GM10248 (cell line): ENCODE data around the gene ATP10B.

Experiments used
- CTCF ChIA-PET: fragments of 300-600 bp; sonication (Branson Sonifier 250); formaldehyde crosslinking; extraction: SDS; loops from one replicate; lab custom pipeline; 2021; ENCODE audit warnings: antibody characterized with exemption; lab: Yijun Ruan, JAX
- POLR2A ChIA-PET: fragments of 350-650 bp; sonication (Branson Sonifier 250); formaldehyde crosslinking; extraction: SDS; loops from one replicate; lab custom pipeline; 2020; ENCODE audit warnings: antibody characterized with exemption; lab: Yijun Ruan, JAX
- DNase-seq: peaks from one replicate; pipeline ENCODE4 v3.0.0; 2012; ENCODE audit errors: extremely low spot score
- TF ChIP-seq, protein P1 (sequence below): IDR thresholded peaks from 2 replicates; pipeline ENCODE4 v1.5.1; 2012; ENCODE audit warnings: mild to moderate bottlenecking, low read depth; ENCODE audit errors: extremely low read depth, missing control alignments, control extremely low read depth

The ATP10B gene

DNA sequence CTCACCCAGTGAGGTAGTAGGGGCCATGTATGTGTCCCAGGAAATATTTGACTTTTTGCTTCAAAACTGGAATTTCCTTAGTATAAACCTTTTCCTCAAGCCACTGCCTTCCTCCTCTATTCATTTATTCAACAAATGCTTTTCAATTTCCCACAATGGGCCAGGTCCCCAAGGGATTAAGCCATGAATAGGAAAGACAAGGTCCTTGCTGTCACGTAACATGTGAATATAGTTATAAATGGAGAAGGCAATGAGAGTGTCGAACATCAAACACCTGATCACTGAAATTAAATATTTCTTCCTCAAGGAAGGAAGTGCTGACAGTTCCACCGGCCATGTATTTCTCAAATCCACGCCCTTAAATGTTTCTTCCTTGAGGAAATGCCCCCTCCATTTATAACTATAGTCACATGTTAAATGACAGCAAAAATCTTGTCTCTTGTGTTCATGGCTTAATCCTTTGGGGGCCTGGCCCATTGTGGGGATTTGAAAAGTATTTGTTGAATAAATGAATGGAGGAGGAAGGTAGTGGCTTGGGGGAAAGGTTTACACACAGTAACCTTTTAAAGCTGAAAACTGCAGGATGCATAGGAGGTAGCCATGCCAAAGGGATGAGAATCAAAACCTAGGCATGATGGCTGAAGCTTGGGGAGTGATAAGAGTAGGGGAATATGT, 284.8 kb downstream of the ATP10B start:
- ChIA-PET CTCF (interaction anchor here (1.5 kb wide), 1 partner anchor 12 kb away, joined by 6 read pairs; no protein-coding TSS in a partner anchor), POLR2A (no interaction called here)
- no peak for DNase-seq
- TF ChIP-seq, protein P1, sequence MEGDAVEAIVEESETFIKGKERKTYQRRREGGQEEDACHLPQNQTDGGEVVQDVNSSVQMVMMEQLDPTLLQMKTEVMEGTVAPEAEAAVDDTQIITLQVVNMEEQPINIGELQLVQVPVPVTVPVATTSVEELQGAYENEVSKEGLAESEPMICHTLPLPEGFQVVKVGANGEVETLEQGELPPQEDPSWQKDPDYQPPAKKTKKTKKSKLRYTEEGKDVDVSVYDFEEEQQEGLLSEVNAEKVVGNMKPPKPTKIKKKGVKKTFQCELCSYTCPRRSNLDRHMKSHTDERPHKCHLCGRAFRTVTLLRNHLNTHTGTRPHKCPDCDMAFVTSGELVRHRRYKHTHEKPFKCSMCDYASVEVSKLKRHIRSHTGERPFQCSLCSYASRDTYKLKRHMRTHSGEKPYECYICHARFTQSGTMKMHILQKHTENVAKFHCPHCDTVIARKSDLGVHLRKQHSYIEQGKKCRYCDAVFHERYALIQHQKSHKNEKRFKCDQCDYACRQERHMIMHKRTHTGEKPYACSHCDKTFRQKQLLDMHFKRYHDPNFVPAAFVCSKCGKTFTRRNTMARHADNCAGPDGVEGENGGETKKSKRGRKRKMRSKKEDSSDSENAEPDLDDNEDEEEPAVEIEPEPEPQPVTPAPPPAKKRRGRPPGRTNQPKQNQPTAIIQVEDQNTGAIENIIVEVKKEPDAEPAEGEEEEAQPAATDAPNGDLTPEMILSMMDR, result no peak

DNA sequence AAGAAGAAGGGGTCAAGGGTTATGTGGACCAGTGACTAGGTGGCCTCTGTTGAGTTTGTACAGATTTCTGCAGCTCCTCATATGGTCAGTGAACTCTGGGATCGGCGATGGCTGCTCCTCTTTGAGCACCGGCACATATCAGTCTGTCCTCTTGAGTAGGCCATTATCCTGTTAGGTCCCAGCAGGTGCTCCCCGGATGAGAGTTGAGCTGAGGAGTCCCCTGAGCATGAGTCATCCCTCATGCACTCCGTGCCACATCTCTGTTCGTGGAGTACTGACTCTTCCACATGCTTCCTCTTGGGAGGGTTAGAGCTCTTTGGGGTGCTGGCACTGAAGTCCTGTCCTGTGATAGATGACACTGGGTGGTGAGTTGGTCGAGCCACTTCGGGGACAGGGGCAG, 286.6 kb downstream of the ATP10B start:
- DNase-seq, result no peak
- POLR2A ChIA-PET, result no interaction called here
- TF ChIP-seq, protein P1, result no peak
- CTCF ChIA-PET, result interaction anchor here (0.8 to 1.7 kb wide), 2 partner anchors 17 to 26 kb away, joined by 3 to 4 read pairs; no protein-coding TSS in a partner anchor

DNA sequence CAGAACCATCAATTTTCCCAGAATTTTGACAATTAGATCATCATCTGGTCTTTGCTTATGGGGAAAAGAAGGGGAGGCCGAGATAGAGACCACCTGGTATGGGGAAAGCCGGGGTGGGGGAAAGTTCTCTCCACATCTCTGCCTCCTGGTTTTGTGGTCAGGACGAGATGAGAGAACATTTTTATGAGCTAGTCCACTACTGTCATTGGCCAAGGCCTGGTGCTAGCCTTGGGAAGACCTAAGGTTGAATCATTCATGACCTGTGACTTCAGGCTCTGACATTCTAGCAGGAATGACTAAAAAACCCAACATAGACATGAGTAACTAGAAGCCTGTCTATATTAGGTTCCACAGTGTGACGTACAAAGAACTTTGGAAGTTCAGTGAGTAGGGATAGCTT, 295.2 kb downstream of the ATP10B start:
- DNase-seq, result no peak
- POLR2A ChIA-PET, result no interaction called here
- CTCF ChIA-PET, result interaction anchor here (1.0 kb wide), 1 partner anchor 8 kb away, joined by 3 read pairs; no protein-coding TSS in a partner anchor

DNA sequence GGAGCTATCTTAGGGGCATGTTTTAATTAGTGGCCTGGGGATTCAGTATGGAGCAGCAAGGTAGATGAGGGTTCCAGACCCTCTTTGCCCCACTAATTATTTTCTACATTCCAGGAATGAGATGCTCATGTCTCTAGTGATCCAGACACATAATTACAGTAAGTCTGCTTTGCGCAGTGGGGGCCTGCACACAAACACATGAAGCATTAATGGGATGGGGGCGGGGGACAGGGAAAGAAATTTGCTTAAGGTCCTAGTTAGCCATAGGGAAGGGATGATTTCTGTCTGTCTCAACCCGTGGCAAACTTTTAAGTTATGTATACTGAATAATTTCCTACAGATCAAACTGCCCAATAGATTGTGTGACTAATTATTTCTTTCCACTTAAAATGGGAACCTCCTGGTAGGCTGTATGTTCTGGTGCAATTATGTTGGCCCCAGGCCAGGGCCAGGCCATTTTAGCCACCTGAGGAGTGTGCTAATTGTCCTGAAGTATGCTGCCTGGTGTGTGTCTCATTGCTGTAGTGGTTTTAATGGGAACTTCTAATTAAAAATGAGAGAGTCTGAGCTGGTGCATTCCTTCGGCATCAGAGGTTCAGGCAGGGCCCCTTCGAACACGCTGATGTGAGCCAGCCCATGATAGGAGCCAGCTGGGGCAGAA, 295.9 kb downstream of the ATP10B start:
- TF ChIP-seq, protein P1, result no peak
- POLR2A ChIA-PET, result no interaction called here
- DNase-seq, result no peak
- CTCF ChIA-PET, result interaction anchor here (1.7 kb wide), 1 partner anchor 12 kb away, joined by 6 read pairs; no protein-coding TSS in a partner anchor

More for the DNA sequence above, 295.2 kb downstream of the ATP10B start:
- TF ChIP-seq, protein P1, result no peak

DNA sequence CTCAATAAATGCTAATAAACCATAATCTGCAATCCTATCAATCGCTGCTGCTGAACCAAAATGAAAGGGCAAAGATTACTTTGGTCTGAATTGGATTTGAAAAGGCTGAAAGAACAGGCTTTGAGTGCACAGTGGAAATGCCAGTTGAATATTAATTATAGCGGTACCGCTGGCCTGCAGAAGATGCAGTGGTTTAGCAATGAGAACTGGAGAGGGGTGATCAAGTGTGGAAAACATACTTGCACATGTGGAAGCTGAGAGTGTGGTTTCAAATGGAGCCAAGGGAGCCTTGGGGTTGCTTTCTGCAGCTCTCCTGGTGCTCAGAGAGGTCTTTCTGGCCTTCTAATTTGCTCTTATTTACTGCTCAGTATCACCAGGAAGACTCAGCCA, 296.4 kb downstream of the ATP10B start:
- POLR2A ChIA-PET, result no interaction called here
- CTCF ChIA-PET, result interaction anchor here (1.7 kb wide), 1 partner anchor 12 kb away, joined by 6 read pairs; no protein-coding TSS in a partner anchor
- TF ChIP-seq, protein P1, result no peak
- DNase-seq, result no peak

DNA sequence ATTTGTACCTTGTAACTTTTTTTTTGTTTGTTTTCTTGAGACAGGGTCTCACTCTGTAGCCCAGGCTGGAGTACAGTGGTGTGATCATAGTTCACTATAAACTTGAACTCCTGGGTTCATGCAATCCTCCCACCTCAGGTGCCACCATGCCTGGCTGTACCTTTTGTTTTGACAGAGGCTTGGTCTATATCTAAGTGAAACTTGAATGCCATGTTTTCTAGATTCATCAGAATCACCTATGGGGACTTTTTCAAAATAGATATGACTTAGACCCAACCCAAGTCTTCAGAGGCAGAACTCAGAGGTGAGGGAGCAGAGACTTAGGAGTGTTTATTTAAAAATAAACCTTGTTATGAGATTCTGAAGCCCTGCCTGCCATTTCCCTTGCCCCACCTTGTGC, 301.9 kb downstream of the ATP10B start:
- DNase-seq, result no peak
- ChIA-PET POLR2A (no interaction called here), CTCF (no interaction called here)

More for the DNA sequence above, 301.9 kb downstream of the ATP10B start:
- TF ChIP-seq, protein P1, result no peak
